GM19351 (cell line): ENCODE measurements around the gene ZFR2.
"Not testable (repeated sequence)": the region's sequence is repeated elsewhere in the genome, so short reads cannot be mapped to it uniquely, and the experiment has no call there.

ENCODE experiments used
- ATAC-seq: cut with Tn5 transposase; IDR thresholded peaks from one replicate; pipeline ENCODE4 v1.9.1; 2021; ENCODE audit warnings: mild to moderate bottlenecking, moderate library complexity; ENCODE audit not compliant: unreplicated experiment

ZFR2 gene

GRCh38 chr19:3868770-3869456 is at the start of gene ZFR2:
ZFR2 (minus strand) TSS chr19:3869038; CDS start chr19:3869017, 21 bp downstream.
- ATAC-seq = no peak

DNA sequence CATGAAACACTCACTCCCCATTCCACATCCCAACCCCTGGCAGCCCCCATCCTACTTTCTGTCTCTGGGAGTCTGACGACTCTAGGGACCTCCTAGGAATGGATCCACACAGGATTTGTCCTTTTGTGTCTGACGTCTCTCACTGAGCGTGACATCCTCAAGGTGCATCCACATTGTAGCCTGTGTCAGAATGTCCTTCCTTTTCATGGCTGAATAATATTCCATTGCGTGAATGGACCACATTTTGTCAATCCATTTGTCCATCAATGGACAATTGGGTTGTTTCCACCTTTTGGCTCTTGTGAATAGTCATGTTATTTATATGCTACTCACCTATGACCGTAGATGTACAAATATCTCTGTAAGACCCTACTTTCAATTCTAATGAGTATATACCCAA is 47.2 kb upstream of the ZFR2 start:
- ATAC-seq = no peak

- no peak for ATAC-seq
These were observed 45.4 kb upstream of the ZFR2 start for GRCh38 chr19:3914199-3914598.

- ATAC-seq = no peak
These were observed 41.3 kb upstream of the ZFR2 start for GRCh38 chr19:3910105-3910504.

- no peak for ATAC-seq
These were observed 39.6 kb upstream of the ZFR2 start for GRCh38 chr19:3908266-3909054.

DNA sequence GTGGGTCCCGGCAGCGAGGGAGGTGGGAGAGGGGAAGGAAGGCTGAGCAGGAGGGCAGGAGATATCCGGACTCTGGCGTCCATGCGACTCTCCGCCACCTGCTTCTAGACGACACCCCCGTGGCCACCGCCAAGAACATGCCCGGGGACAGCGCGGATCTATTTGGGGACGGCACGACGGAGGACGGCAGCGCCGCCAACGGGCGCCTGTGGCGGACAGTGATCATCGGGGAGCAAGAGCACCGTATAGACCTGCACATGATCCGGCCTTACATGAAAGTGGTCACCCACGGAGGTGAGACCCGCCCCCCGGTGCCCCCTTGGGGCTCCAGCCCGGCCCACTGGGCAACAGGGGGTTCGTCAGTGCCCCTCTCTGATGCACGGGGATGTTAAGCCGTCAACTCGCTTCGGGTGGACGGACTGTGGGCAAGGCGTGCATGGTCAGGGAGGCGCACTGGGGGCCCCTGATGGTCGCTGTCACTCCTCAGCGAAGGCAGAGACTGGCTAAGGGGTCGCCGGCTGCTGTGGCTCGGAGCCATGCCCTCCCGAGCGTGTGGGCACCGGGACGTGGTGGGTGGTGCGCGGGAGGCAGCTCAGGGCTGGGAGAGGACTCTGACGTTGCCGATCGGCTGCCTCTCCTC is 38.9 kb upstream of the ZFR2 start:
- ATAC-seq = no peak

- ATAC-seq = no peak
These were observed 35.4 kb upstream of the ZFR2 start for GRCh38 chr19:3904233-3904632.

DNA sequence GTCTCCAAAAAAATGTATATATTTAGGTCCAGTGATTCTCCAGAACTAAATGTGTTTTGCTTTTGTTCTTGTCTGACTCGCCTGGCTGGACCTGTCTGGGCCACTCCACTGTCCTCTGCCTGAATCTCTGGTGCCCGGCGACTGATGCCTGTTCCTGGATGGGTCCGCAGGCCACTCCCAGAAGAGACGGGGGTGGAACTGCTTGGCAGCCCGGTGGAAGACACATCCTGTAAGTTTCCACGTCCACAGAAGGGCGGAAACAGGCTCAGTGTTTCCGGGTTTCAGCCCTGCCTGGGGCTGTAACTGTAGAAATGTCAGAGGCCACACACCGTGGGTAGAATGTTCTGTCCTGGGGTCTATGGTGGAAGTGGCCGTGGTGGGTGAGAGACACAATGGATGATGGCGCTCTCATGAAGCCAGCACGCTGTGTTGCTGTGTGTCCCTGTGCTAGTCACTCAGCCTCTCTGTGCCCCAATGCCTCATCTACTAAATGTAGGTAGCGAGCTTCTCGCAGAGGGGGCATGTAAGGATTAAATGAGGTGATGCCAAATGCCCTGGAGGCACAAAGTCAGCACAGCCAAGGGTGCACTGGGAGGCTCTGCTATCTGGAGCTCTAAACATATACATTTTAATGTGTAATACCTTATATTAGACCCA is 33.6 kb upstream of the ZFR2 start:
- ATAC-seq = no peak

DNA sequence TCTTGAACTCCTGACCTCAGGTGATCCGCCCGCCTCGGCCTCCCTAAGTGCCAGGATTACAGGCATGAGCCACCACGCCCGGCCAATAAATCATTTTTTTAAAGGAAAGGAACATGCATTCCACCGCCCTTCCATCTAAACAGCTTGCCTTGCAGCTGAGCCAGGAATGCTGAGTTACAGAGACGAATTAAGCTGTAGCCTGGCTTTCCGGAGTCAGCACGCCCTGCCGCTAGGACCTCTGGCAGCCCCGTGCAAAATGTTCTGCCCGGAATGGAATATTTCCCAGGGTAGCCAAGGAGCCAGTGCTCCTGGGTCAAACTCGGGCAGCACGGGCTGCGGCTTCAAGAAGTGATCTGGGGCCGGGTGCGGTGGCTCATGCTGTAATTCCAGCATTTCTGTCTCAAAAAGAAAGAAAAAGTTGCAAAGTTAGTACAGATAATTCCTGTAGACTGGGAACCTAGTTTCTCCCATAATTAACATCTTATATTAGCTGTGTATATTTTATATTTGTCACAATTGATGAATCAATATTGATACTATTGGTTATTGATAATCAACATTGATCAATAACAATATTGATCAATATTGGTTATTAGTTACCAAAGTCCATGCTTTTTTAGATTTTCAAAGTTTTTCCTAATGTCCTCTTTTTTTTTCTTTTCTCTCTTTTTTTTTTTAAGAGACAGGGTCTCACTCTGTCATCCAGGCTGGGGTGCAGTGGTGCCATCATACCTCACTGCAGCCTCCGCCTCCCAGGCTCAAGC is 30.9 kb upstream of the ZFR2 start:
- no peak for ATAC-seq

- no peak for ATAC-seq
These were observed 29.6 kb upstream of the ZFR2 start for GRCh38 chr19:3898426-3898825.

DNA sequence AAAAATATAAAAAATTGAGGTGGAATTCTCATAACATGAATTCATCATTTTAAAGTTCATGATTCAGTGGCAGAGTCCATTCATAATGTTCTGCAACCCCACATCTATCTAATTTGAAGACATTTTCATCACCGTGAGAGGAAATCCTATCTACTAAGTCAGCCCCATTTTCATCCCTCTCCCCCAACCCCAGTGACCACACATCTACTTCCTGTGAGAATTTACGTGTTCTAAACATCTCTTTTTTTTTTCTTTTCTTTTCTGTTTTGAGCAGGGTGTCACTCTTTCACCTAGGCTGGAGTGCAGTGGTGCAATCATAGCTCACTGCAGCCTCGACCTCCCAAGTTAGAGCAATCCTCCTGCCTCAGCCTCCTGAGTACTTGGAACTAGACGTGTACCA is 29.1 kb upstream of the ZFR2 start:
- no peak for ATAC-seq

- no peak for ATAC-seq
These were observed 26.9 kb upstream of the ZFR2 start for GRCh38 chr19:3895788-3896187.

DNA sequence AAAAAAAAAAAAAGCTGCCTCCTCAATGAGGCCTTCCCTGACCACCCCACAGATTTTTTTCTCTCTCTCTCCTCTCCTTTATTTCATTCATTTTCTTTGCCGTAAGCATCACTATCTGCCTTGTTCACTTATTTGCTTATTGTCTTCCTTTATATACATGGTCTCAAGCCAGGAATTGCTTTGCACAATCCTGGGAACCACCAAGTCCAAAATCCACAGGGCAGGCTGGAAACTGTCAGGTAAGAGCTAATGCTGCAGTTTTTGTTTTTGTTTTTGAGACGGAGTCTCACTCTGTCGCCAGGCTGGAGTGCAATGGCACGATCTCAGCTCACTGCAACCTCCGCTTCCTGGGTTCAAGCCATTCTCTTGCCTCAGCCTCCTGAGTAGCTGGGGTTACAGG is 26.1 kb upstream of the ZFR2 start:
- ATAC-seq = not testable (repeated sequence)

- ATAC-seq = no peak
These were observed 24.8 kb upstream of the ZFR2 start for GRCh38 chr19:3893509-3894179.

DNA sequence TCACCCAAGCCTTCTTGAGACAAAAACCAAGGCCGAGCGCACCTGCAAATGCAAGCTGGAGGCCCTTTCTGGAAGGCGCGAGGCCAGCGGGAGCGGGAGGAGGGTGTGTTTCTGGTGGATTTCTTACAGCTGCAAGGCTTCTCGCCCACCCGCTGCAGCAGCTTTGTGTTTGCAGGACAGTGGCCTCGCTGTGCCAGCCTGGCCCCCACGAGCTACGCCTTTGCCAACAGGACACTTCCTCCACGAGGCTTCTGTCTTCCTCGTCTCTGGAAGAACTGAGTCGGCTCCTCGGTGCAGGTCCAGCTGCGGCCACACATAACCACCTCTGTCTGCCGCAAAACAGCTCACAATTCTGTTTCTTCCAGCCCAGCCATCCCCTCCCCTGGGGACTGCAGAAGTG is 21.8 kb upstream of the ZFR2 start:
- no peak for ATAC-seq

DNA sequence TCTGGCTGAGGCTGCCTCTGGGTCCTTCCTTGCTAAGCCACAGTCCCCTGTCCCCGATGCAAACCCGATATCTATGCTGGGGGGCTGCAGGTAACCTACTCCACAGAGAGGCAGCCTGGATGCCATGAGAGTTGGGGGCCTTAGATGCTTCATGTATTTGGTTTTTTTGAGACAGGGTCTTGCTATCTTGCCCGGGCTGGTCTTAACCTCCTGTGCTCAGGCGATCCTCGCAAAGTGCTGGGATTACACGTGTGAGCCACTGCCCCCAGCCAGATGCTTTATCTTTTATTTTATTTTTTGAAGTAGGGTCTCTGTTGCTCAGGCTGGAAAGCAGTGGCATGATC is 13.2 kb upstream of the ZFR2 start:
- ATAC-seq = no peak

DNA sequence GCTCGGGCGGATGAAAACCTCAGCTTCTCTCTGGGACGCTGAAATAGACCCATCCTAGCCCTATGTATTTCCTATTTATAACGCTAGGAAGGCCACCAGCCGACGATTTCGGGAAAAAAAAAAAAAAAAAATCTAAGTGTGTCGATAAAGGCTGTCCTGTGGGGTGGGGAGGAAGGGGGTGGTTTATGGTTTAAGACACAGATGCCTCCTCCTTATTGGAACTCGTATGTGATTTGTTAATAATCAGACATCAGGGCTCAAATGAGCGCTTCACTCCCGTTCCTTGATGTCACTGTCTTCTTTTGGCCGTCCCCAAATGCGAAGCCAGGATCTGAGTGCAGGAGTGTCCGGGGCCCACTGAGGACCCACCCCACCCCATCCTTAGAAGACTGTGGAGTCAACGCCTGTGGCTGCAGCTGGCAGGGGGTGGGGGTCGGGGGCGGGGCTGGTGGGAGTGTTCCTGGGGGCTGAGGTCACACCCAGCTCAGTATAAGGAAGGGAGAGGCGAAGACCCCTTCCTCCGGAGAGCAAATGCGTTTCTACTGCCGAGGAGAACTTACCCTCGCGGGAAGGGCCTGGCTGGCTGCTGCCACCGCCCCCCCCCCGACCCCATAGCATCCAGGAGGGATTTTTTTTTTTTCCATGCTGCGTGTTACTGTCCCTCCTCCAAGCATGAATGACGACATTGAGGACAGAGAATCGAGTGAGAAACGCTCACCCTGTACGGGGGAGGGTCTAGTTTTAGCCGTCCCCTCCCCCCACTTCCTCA is 12.6 kb upstream of the ZFR2 start:
- ATAC-seq = no peak

GRCh38 chr19:3880471-3881271 is 11.8 kb upstream of the ZFR2 start, which contains the start of gene ATCAY:
ATCAY (plus strand) TSS chr19:3880685; CDS start chr19:3885768, 5,083 bp downstream.
- no peak for ATAC-seq

DNA sequence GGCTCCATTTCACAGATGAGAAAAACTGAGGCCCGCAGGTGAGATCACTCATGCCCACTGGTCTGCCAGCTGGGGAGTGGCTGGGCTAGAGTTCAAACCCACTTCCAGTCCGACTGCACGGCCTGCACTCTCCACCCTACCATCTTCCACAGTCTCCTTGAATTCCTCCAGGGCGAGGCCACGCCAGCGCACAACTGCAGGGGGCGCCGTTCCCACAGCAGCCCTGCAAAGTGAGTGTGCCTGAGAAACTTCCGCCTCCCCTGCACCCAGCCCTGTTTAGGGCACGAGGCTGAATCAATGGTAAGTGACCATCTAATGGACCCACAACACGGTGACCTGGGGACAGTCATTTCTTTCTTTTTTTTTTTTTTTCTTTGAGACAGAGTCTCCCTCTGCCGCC is 10.8 kb upstream of the ZFR2 start:
- no peak for ATAC-seq
